ENCODE data around the gene PRMT2.

PRMT2 gene

GRCh38 chr21:46600305-46600704 is 35.2 kb upstream of the PRMT2 start:
- no peak for TF ChIP-seq L3MBTL2 (conservative IDR thresholded peaks at IDR 0.05)
- TF ChIP-seq CTBP1 (IDR thresholded peaks at IDR 0.05; ENCODE audit: borderline replicate concordance), result no peak
- TF ChIP-seq NFRKB (IDR thresholded peaks at IDR 0.05), result no peak
- TF ChIP-seq TARDBP (IDR thresholded peaks at IDR 0.05), result no peak
- no peak for TF ChIP-seq SUZ12 (IDR thresholded peaks at IDR 0.05)
- TF ChIP-seq SP1 (IDR thresholded peaks at IDR 0.05), result no peak
- no peak for TF ChIP-seq FOXK2 (IDR thresholded peaks at IDR 0.05)
- no peak for TF ChIP-seq FOXA1 (IDR thresholded peaks at IDR 0.05)
- TF ChIP-seq HDGF (IDR thresholded peaks at IDR 0.05; ENCODE audit: borderline replicate concordance), result no peak
- TF ChIP-seq ELF4 (IDR thresholded peaks at IDR 0.05), result no peak
- no peak for TF ChIP-seq FOXM1 (IDR thresholded peaks at IDR 0.05; ENCODE audit: borderline replicate concordance)
- TF ChIP-seq ZNF384 (IDR thresholded peaks at IDR 0.05), result no peak
- TF ChIP-seq ARNT (IDR thresholded peaks at IDR 0.05), result no peak
- TF ChIP-seq BHLHE40 (IDR thresholded peaks at IDR 0.05; ENCODE audit: borderline replicate concordance), result no peak
- TF ChIP-seq LEF1 (IDR thresholded peaks at IDR 0.05; ENCODE audit: borderline replicate concordance), result no peak
- ChIA-PET CTCF (no interaction called here), POLR2A (no interaction called here)
- DNase-seq (ENCODE audit: extremely low spot score), result no peak

- TF ChIP-seq LEF1 (IDR thresholded peaks at IDR 0.05; ENCODE audit: borderline replicate concordance), result no peak
- TF ChIP-seq CTBP1 (IDR thresholded peaks at IDR 0.05; ENCODE audit: borderline replicate concordance), result no peak
- TF ChIP-seq BHLHE40 (IDR thresholded peaks at IDR 0.05; ENCODE audit: borderline replicate concordance), result no peak
- no peak for TF ChIP-seq TARDBP (IDR thresholded peaks at IDR 0.05)
- TF ChIP-seq PKNOX1 (IDR thresholded peaks at IDR 0.05), result no peak
- TF ChIP-seq L3MBTL2 (conservative IDR thresholded peaks at IDR 0.05), result no peak
- no peak for TF ChIP-seq ARNT (IDR thresholded peaks at IDR 0.05)
- TF ChIP-seq NFRKB (IDR thresholded peaks at IDR 0.05), result no peak
- no peak for TF ChIP-seq ZNF384 (IDR thresholded peaks at IDR 0.05)
- TF ChIP-seq HDGF (IDR thresholded peaks at IDR 0.05; ENCODE audit: borderline replicate concordance), result no peak
- TF ChIP-seq FOXA1 (IDR thresholded peaks at IDR 0.05), result no peak
- DNase-seq (ENCODE audit: extremely low spot score), result no peak
- CTCF ChIA-PET, result no interaction called here
- POLR2A ChIA-PET, result no interaction called here
Observed at GRCh38 chr21:46600978-46601377, 34.5 kb upstream of the PRMT2 start.

GRCh38 chr21:46603228-46603627 is 32.2 kb upstream of the PRMT2 start:
- CTCF ChIA-PET, result no interaction called here
- TF ChIP-seq BHLHE40 (IDR thresholded peaks at IDR 0.05; ENCODE audit: borderline replicate concordance), result no peak
- TF ChIP-seq SUZ12 (IDR thresholded peaks at IDR 0.05), result no peak
- TF ChIP-seq LEF1 (IDR thresholded peaks at IDR 0.05; ENCODE audit: borderline replicate concordance), result no peak
- no peak for TF ChIP-seq ZNF384 (IDR thresholded peaks at IDR 0.05)
- TF ChIP-seq FOXM1 (IDR thresholded peaks at IDR 0.05; ENCODE audit: borderline replicate concordance), result no peak
- TF ChIP-seq NFRKB (IDR thresholded peaks at IDR 0.05), result no peak
- no peak for TF ChIP-seq FOXK2 (IDR thresholded peaks at IDR 0.05)
- TF ChIP-seq SP1 (IDR thresholded peaks at IDR 0.05), result no peak
- no peak for TF ChIP-seq PKNOX1 (IDR thresholded peaks at IDR 0.05)
- TF ChIP-seq HDGF (IDR thresholded peaks at IDR 0.05; ENCODE audit: borderline replicate concordance), result no peak
- no peak for TF ChIP-seq TARDBP (IDR thresholded peaks at IDR 0.05)
- no peak for TF ChIP-seq CTBP1 (IDR thresholded peaks at IDR 0.05; ENCODE audit: borderline replicate concordance)
- TF ChIP-seq FOXA1 (IDR thresholded peaks at IDR 0.05), result no peak
- DNase-seq (ENCODE audit: extremely low spot score), result no peak
- POLR2A ChIA-PET, result no interaction called here

DNA sequence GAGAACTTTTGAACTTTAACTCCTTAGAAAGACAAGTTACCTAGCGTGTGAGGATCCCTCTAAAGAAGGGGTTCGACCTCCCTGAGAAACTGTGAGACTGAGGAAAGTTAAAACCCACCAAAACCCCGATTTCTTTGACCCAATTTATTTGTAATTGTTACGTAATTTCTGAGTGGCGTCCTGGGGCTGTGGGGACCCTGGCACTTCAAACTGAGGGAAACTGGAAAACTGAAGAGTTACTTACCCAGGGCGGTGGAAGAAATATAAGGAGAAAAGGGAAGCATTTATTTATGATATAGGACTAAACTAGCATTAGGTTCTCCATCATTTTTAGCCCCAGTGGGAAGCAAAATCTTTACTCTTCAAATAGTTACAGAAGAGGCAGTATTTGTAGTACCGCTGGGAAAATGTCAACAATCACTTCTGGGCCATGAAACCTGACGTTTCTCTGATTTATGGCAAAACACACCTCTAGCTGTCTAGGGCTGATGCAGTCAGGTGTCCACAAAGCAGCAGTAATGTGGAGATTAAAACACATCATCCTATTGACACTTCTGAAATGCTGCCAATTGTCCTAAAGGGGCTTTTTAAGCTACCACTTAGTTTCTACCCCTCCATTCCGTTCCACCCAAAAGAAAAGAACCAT is 31.0 kb upstream of the PRMT2 start:
- TF ChIP-seq PKNOX1 (IDR thresholded peaks at IDR 0.05) (peak; percentile 76), FOXK2 (IDR thresholded peaks at IDR 0.05) (no peak)
- no peak for DNase-seq (ENCODE audit: extremely low spot score)
- ChIA-PET CTCF (interaction anchor here (0.6 kb wide), 1 partner anchor 9 kb away, joined by 3 read pairs; no protein-coding TSS in a partner anchor), POLR2A (no interaction called here)

GRCh38 chr21:46604975-46605766 is 30.3 kb upstream of the PRMT2 start, which contains the start of gene S100B:
TSS of gene S100B (minus strand) at chr21:46605082. CDS start at chr21:46602415, 2,667 bp downstream.
- POLR2A ChIA-PET, result no interaction called here
- DNase-seq (ENCODE audit: extremely low spot score), result no peak
- TF ChIP-seq PKNOX1 (IDR thresholded peaks at IDR 0.05), result no peak
- no peak for TF ChIP-seq ZNF384 (IDR thresholded peaks at IDR 0.05)
- TF ChIP-seq ARNT (IDR thresholded peaks at IDR 0.05), result no peak
- no peak for TF ChIP-seq CTBP1 (IDR thresholded peaks at IDR 0.05; ENCODE audit: borderline replicate concordance)
- TF ChIP-seq L3MBTL2 (conservative IDR thresholded peaks at IDR 0.05), result no peak
- CTCF ChIA-PET, result interaction anchor here (0.6 kb wide), 1 partner anchor 10 kb away, joined by 3 read pairs; no protein-coding TSS in a partner anchor

All from HEK293T (cell line).